Kidney (tissue), 14 donors: Measurements from ENCODE around the gene SNF8. TPM values are rescaled to one million over a fixed set of nuclear protein-coding genes. Genes with fewer than 3 reads are reported as not detected.

ENCODE experiments used
- DNase-seq, 5 donors: peaks; one replicate each; pipeline ENCODE4 v3.0.0-alpha.2; 2013 to 2020
- FAIRE-seq: peaks from 2 replicates; lab custom pipeline; 2012; peaks lifted over from hg19 to GRCh38; lab: Jason Lieb, UNC
- H3K27ac ChIP-seq, 2 donors: one replicate each; pipeline ENCODE4 v1.7.0; 2013; ENCODE audit warnings: low read depth in 2 of 2, low read length in 2 of 2, inconsistent platforms in 1 of 2
- H3K27me3 ChIP-seq: one replicate; pipeline ENCODE4 v1.7.1; 2013; ENCODE audit warnings: low read length, inconsistent platforms; ENCODE audit not compliant: control insufficient read depth, insufficient read depth
- H3K36me3 ChIP-seq, 3 donors: one replicate each; pipeline versions ENCODE4 v1.7.0 to v1.7.1; 2013; ENCODE audit warnings: low read length in 3 of 3, control low read depth in 1 of 3, inconsistent platforms in 1 of 3; ENCODE audit not compliant: insufficient read depth in 3 of 3, control insufficient read depth in 2 of 3
- H3K4me1 ChIP-seq, 3 donors: one replicate each; pipeline versions ENCODE4 v1.7.0 to v1.7.1; 2013; ENCODE audit warnings: low read length in 3 of 3, inconsistent platforms in 1 of 3, low read depth in 1 of 3; ENCODE audit not compliant: control insufficient read depth in 2 of 3, insufficient read depth in 2 of 3
- H3K4me3 ChIP-seq, 3 donors: one replicate each; pipeline versions ENCODE4 v1.7.0 to v1.8.1; 2013; ENCODE audit warnings: low read length in 3 of 3, control low read depth in 1 of 3, inconsistent platforms in 1 of 3
- H3K9ac ChIP-seq, 3 donors: one replicate each; pipeline versions ENCODE4 v1.7.0 to v1.7.1; 2013; ENCODE audit warnings: low read length in 3 of 3, control low read depth in 1 of 3, inconsistent platforms in 1 of 3
- H3K9me3 ChIP-seq, 3 donors: one replicate each; pipeline versions ENCODE4 v1.7.0 to v1.7.1; 2013; ENCODE audit warnings: low read length in 3 of 3, control low read depth in 1 of 3, inconsistent platforms in 1 of 3; ENCODE audit not compliant: control insufficient read depth in 2 of 3, insufficient read depth in 1 of 3
- intact Hi-C: fragments of 100-400 bp; cut with DNase I; formaldehyde crosslinking; loops from one replicate; pipeline ENCODE4 v1.11.1; 2022
- polyA plus RNA-seq: library from polyadenylated mRNA; stranded (reverse); fragments of 350-450 nt; fragmentation: Illumina TruSeq; extraction: RNeasy Lipid Tissue Mini Kit (QIAGEN cat#74804); gene quantifications from one replicate; pipeline ENCODE4 v1.2.3, GENCODE V29; 2014; ENCODE audit warnings: low read depth, low replicate concordance; ENCODE audit not compliant: insufficient read depth
- total RNA-seq: library from RNA; stranded (reverse); fragmentation: NEBNext Ultra II Directional; extraction: Animal tissue kit (Norgen Biotek cat#: 25700); gene quantifications from one replicate; pipeline ENCODE4 v1.2.1, GENCODE V29; 2021
- TF ChIP-seq, protein P1 (sequence below): IDR thresholded peaks from 3 replicates; pipeline ENCODE4 v1.5.1; 2012; ENCODE audit warnings: mild to moderate bottlenecking, moderate library complexity, borderline replicate concordance; ENCODE audit not compliant: insufficient read depth; ENCODE audit errors: extremely low read depth
- donor health status: control.
- donor health status: control.
- donor health status: control.
- donor health status: control.
- donor health status: control.
- donor health status: DM: yes; HTN: yes; CAD: no.
- donor health status: Normal renal cell carcinoma (clear cell type).

SNF8 gene
- total and polyA plus RNA-seq, 2 donors from 2014 or later, result 110 to 203 TPM

DNA sequence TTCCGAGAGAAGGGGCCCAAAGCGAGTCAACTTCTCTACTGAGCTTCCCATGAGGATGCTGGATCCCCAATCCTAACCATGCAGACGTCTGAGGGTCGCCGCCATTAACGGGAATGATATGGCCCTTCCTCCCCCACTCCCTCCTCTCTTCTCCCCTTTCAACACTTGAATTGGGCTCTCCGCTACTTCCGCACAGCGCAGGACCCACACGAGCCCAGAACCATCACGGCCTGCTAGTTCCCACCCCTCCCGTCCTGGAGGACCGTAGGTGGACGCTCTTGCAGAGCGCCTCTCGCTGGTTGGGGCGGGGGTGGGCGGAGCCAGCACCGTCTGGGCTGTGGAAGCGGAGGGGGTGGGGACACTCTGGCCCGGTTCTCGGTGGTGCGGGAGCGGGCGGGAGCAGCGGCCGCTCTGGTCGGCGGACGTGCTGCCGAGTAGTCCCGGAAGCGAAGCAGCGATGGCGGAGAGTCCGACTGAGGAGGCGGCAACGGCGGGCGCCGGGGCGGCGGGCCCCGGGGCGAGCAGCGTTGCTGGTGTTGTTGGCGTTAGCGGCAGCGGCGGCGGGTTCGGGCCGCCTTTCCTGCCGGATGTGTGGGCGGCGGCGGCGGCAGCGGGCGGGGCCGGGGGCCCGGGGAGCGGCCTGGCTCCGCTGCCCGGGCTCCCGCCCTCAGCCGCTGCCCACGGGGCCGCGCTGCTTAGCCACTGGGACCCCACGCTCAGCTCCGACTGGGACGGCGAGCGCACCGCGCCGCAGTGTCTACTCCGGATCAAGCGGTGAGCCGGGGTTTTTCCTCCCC lies 36.4 kb downstream of the SNF8 start, which contains the start of gene UBE2Z:
Gene UBE2Z, plus strand, starts transcription at position 361 of the 797 bp plus-strand sequence. Its CDS starts 97 bp downstream, at position 458.
- DNase-seq (peak; percentile 97 to 98 (median 98)), FAIRE-seq (no peak)
- H3K4me3 ChIP-seq, result peak within 1 kb of the TSS; percentile 88 to 98 (median 91)
- H3K27ac ChIP-seq, result peak within 1 kb of the TSS; percentile 73 to 77
- peaks cover 0 to 23% (median 16%) of the 10 kb centered on the region in 3 donors for H3K4me1 ChIP-seq
- H3K9ac ChIP-seq, result peak within 1 kb of the TSS; percentile 51 to 96 (median 84)
- H3K9me3 ChIP-seq, result no peaks in the 10 kb centered on the region
- TF ChIP-seq, protein P1, sequence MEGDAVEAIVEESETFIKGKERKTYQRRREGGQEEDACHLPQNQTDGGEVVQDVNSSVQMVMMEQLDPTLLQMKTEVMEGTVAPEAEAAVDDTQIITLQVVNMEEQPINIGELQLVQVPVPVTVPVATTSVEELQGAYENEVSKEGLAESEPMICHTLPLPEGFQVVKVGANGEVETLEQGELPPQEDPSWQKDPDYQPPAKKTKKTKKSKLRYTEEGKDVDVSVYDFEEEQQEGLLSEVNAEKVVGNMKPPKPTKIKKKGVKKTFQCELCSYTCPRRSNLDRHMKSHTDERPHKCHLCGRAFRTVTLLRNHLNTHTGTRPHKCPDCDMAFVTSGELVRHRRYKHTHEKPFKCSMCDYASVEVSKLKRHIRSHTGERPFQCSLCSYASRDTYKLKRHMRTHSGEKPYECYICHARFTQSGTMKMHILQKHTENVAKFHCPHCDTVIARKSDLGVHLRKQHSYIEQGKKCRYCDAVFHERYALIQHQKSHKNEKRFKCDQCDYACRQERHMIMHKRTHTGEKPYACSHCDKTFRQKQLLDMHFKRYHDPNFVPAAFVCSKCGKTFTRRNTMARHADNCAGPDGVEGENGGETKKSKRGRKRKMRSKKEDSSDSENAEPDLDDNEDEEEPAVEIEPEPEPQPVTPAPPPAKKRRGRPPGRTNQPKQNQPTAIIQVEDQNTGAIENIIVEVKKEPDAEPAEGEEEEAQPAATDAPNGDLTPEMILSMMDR, result peak; percentile 8
- H3K27me3 ChIP-seq, result no peaks in the 10 kb centered on the region
- intact Hi-C loops, result no loop called here
- H3K36me3 ChIP-seq, result peaks cover 0 to 7% (median 2%) of the 10 kb centered on the region in 3 donors

DNA sequence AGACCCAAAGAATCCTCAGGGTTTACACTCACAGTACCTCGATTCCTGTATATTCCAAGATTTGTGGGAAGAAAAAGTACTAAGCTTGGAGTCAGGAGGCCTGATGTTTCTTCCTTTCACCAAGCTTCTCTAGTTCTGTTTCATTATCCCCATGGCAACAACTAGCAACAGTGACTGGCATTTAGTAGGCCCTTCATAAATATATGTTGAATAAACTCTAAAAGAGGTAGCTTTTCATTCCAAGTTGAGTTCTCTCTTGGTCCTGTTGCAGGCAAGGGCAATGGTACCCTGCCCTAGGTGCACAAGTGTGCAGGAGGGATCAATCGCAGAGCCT lies 37.0 kb downstream of the SNF8 start:
- H3K4me1 ChIP-seq, result peaks cover 0 to 23% (median 16%) of the 10 kb centered on the region in 3 donors
- no peaks in the 10 kb centered on the region for H3K9me3 ChIP-seq
- no peak for FAIRE-seq
- H3K27ac ChIP-seq, result peak overlapping the region; percentile 64 to 77
- intact Hi-C loops, result no loop called here
- TF ChIP-seq, protein P1, result no peak
- H3K4me3 ChIP-seq, result peak overlapping the region; percentile 88 to 98 (median 91)
- H3K27me3 ChIP-seq, result no peaks in the 10 kb centered on the region
- peaks cover 0 to 7% (median 0%) of the 10 kb centered on the region in 3 donors for H3K36me3 ChIP-seq
- peak in 1 of 5 donors; percentile 73 for DNase-seq
- peak overlapping the region; percentile 9 to 96 (median 84) for H3K9ac ChIP-seq

DNA sequence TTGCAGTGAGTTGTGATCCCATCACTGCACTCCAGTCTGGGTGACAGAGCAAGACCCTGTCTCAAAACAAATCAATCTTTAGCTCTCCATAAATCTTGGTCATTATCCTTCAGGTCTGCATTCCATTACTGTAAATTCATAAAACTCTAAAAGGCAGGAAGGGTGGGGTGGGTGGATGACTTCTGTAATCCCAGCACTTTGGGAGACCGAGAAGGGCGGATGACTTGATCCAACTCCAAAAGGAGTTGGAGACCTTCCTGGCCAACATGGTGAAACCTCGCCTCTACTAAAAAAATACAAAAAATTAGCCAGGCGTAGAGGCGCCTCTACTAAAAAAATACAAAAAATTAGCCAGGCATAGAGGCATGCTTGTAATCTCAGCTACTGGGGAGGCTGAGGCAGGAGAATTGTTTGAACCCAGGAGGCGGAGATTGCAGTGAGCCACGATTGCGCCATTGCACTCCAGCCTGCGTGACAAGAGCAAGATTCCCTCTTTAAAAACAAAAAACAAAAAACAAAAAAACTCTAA lies 38.6 kb downstream of the SNF8 start:
- H3K9me3 ChIP-seq, result no peaks in the 10 kb centered on the region
- TF ChIP-seq, protein P1, result no peak
- no peak overlapping the region for H3K27ac ChIP-seq
- FAIRE-seq (no peak), DNase-seq (no peak)
- H3K4me3 ChIP-seq, result no peak overlapping the region
- no peaks in the 10 kb centered on the region for H3K27me3 ChIP-seq
- H3K9ac ChIP-seq, result no peak overlapping the region
- intact Hi-C loops, result no loop called here
- peaks cover 0 to 18% (median 14%) of the 10 kb centered on the region in 3 donors for H3K4me1 ChIP-seq
- H3K36me3 ChIP-seq, result peaks cover 0 to 4% (median 0%) of the 10 kb centered on the region in 3 donors
